ENCODE measurements around the gene RICTOR. TPM values are rescaled to one million over a fixed set of nuclear protein-coding genes. Genes with fewer than 3 reads are reported as not detected.
A peak's percentile ranks its signal among the peaks of the same experiment; 100 is the strongest.
"Not testable (repeated sequence)": the region's sequence is repeated elsewhere in the genome, so short reads cannot be mapped to it uniquely, and the experiment has no call there.

Gene RICTOR
- total RNA-seq, 1 donor from 2014 or later = 58.9 TPM

GRCh38 chr5:39006650-39007049 is 67.5 kb downstream of the RICTOR start:
- DNase-seq = no peak

GRCh38 chr5:39005566-39006232 is 68.5 kb downstream of the RICTOR start:
- DNase-seq = no peak

DNA sequence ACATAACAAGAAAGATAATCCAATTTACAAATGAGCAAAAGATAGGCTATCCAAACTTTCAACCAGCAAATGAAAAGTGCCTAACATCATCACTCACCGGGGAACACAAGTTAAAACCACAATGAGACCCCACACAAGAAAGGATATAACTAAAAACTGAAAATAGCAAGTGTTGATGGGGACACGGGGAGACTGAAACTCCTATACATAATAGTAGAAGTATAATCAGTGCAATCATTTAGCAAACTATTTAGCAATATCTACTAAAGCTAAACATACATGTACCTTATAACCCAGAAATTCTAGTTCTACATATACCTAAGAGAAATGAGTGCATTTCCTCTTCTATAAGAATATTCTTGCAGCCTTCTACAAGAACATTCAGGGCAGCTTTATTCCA is 72.5 kb downstream of the RICTOR start:
- DNase-seq = no peak

GRCh38 chr5:38999037-38999436 is 75.2 kb downstream of the RICTOR start:
- no peak for DNase-seq

DNA sequence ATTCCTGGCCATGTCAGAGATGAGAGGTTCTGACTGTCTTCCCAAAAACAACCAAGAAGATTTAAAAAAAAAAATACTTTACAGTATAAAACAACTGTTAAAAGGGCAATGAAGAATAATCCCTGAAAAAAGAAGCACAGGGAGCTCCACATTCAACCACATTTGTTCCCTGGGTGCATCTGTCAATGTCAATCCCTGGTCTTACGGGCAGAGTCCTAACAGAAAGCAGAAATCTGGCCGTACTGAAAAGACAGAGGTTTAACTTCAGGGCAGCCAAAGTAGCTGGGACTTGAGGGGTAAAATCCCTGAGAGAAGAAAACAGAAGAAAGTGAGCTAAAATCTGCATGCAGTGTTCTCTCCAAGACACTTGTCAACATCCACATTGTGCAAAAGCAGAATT is 76.6 kb downstream of the RICTOR start:
- peak; percentile 83 for DNase-seq

DNA sequence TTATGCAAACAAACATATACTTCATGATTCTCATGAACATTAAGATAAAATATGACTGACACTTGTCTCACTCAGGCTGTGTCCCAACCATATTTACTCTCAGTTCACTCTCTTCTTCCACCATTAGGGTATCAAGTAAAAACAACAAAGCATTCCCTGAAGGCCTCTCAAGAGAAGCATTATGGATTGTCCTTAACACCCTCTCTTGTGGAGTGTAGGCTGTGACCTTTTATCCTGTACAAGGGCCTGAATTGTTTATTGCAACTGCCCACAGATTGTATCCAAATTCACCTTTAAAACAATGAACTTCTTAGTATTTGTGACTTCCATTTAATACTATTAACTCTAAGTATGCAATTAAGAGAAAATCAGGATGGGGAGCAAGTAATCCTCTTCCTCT is 78.1 kb downstream of the RICTOR start:
- no peak for DNase-seq

DNA sequence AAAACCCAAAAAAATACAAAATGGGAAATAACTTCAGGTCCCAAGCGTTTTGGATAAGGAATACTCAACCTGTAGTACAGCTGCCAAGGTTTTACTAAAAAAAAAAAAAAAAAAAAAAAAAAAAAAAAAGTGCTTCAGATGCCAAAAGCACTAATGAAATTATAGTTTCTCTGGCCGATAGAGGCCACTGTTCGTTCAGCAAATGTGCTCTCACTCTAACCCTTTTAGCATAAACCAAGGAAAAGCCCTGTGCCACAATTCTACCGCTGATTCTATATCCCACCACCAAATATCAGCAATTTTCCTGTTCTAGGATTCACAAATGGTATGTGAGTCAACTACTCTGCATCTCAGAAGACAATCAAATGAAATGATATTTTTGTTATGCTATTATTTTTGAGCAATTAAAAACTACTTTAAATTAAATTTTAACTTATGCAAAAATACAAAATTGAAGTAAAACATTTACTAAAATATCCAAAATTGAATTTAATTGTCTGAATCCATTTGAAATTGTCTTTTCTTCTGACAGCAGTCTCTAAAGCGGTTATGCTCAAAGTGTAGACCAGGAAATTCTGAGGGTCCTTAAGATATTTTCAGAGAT is 79.8 kb downstream of the RICTOR start:
- peak; percentile 77 for DNase-seq

DNA sequence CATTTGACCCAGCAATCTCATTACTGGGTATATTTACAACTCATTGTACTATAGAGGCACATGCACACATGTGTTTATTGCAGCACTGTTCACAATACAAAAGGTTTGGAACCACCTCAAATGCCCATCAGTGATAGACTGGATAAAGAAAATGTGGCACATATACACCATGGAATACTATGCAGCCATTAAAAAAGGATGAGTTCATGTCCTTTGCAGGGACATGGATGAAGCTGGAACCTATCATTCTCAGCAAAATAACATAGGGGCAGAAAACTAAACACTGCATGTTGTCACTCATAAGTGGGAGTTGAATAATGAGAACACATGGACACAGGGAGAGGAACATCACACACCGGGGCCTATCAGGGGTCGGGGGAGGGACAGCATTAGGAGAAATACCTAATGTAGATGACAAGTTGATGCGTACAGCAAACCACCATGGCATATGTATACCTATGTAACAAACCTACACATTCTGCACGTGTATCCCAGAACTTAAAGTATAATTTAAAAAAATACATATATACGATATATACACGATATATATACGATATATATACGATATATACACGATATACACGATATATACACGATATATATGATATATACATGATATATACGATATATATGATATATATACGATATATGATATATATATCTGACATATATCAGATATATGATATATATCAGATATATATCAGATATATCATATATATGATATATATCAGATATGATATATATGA is 84.1 kb downstream of the RICTOR start:
- DNase-seq = not testable (repeated sequence)

DNA sequence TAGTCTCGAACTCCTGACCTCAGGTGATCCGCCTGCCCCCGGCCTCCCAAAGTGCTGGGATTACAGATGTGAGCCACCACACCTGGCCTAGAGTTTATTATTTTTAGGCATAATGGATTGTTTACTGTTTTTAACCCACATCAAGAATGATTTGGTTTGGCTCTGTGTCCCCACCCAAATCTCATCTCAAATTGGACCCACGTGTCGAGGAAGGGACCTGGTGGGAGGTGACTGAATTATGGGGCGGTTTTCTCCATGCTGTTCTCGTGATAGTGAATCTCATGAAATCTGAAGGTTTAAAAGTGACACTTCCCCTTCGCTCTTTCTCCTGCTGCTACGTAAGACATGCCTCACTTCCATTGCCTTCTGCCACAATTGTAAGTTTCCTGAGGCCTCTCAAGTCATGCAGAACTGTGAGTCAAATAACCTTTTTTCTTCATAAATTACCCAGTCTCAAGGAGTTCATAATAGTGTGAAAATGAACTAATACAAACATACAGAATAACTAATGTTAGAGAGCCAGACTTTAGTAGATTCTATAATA is 88.2 kb downstream of the RICTOR start:
- no peak for DNase-seq

- DNase-seq = no peak
Observed at GRCh38 chr5:38979535-38979934, 94.7 kb downstream of the RICTOR start.

GRCh38 chr5:38978036-38978435 is 96.2 kb downstream of the RICTOR start:
- no peak for DNase-seq

DNA sequence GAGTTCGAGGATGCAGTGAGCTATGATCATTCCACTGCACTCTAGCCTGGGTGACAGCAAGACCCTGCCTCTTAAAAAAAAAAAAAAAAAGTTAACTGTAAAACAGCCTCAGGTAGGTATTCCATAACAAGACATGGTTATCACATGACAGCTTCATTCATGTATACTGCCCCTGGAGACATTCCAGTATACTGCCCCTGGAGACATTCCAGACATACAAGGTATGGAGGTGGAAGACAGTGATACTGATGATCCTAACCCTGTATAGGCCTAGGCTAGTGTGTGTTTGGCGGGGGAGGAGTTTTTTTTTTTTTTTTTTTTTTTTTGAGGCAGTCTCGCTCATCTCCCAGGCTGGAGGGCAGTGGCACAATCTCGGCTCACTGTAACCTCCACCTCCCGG is 105.5 kb downstream of the RICTOR start:
- no peak for DNase-seq

GRCh38 chr5:38961691-38962090 is 112.5 kb downstream of the RICTOR start:
- DNase-seq = no peak

GRCh38 chr5:38953426-38954012 is 120.7 kb downstream of the RICTOR start:
- no peak for DNase-seq

GRCh38 chr5:38948501-38948900 is 125.7 kb downstream of the RICTOR start:
- DNase-seq = no peak

- no peak for DNase-seq
Observed at GRCh38 chr5:38944282-38944681, 129.9 kb downstream of the RICTOR start.

GRCh38 chr5:38941912-38942311 is 132.3 kb downstream of the RICTOR start:
- DNase-seq = no peak

GRCh38 chr5:38940230-38940858 is 133.9 kb downstream of the RICTOR start:
- no peak for DNase-seq

DNA sequence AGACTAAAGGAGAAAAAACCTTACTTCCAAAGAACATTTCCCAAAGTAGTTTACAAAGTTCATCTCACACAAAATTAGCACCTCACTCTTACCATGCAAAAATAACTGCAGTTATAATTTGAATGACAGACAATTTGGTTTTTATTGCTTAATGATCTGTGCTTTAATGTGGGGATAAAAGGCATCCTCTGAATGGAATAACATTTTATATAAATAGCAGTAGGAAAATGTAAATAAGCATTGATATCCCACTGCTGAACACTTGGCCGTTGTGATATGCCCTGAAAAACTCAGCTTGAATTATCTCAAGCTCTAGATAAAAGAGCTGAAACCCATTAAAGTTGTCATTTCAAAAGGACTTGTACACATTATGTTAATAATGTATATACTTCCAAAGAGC is 135.2 kb downstream of the RICTOR start:
- DNase-seq = no peak

- DNase-seq = no peak
Observed at GRCh38 chr5:38938424-38938823, 135.8 kb downstream of the RICTOR start.

DNA sequence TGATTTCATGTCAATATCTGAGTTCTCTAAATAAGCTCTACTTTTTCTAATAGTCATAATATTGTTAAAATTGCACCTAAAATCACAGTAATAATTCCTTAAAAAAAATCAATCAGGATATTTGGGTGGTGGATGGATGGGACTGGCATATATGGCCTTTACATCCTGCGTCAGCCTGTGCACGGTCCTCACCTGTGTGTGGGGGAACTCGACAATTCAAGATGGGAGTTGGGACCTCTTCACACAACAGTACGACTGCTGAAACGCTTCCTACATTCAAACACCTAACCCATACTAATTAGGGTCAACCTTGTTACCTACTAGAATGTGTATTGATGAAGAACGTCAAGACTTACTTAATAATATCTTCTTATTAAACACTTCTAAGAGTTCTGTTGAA is 137.9 kb downstream of the RICTOR start:
- no peak for DNase-seq

GRCh38 chr5:38935437-38935836 is 138.8 kb downstream of the RICTOR start:
- DNase-seq = no peak

Data from tongue (tissue), 2 donors.